Activated CD4-positive, alpha-beta T cell treated with anti-CD3 and anti-CD28 coated beads, Interleukin-2, amount 50 U/mL, for 16 hours (primary cell): ENCODE data around the gene CD40LG.
A peak's percentile ranks its signal among the peaks of the same experiment; 100 is the strongest.

Source experiments
- DNase-seq: peaks from one replicate; pipeline ENCODE4 v3.0.0-alpha.2; 2020

Gene CD40LG

DNA sequence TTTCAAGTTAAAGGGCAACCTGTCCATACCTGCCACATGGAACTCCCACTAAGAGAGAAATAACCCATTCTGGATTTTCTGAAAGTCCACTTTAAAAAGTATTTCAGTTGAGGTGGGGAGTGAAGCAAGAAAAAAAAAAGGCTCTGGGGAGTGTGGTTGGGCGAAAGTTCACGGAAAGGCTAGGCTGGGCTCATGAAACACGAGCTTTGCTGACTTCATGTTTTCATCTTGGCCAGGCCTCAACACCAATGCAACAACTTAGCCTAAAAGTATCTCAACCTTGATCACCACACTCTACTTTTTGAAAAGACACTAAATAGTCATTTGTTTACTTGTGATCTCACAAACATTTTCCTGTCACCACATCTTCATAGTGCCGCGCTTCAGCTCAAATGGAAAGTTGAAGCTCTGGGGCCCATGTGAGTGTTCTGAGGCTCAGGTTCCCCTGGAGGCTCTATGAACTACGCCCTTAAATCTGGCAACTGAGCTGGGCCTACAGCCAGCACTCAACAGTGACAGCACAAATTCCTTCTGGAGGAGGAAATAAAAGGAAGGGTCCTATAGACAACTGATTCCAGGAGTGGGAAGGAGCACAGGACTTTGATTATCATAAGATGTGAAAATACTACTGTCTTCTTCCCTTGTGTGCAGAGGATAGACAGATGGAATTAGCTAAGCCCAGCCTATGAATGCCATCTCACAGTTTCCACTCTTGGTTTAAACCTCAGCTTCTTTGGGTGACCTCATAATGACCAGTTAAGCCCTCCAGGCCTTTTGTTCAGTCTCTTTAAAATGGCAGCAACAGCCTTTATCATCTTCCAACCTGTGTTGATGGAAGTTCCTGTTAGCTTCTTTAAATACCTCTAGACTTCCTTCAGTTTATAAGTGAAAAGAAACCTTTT, 5.1 kb downstream of the CD40LG start:
- peak; percentile 74 for DNase-seq

DNA sequence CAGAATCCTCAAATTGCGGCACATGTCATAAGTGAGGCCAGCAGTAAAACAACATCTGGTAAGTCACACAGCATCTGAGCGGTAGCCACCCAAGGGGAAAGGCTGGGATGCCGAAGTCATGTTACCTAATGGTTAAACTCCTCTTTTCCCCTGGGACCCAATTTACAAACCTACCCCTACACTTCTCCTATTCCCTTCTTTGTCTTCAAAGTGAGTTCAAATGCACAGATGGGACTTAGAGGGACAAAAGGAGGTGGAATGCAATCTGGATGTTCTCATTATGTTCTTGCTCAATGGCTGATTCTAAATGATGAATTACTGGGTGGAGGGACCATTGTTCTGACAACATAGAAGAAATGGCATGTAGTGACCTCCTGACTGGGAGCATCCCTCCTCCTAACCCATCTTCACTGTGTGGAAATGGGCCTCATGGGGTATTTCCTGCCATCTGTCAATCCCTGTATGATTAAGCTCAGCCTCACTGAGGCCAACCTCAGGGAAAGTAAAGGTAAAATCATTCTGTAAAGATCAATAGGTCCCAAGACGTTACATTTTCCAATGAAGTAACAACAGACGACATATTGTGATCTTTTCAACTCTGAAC, 8.5 kb downstream of the CD40LG start:
- no peak for DNase-seq

DNA sequence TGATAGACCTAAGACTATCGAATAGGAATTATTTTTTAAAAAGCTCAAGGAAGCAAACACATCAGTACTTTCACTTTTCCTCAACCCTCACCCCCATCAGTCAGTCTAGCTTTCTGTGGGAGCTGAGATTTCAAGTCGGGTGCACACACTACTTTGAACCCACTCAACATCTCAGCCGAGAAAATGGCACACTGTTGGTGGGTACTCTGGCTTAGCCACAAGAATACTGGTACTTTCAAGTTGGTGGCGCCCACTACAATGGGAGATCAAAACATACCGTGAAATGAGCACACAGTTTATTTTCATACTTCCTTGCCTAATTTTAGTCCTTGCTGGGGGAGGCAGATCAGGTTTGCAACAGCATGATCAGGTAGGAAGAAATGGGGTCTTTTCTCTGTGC, 10.2 kb downstream of the CD40LG start:
- no peak for DNase-seq

DNA sequence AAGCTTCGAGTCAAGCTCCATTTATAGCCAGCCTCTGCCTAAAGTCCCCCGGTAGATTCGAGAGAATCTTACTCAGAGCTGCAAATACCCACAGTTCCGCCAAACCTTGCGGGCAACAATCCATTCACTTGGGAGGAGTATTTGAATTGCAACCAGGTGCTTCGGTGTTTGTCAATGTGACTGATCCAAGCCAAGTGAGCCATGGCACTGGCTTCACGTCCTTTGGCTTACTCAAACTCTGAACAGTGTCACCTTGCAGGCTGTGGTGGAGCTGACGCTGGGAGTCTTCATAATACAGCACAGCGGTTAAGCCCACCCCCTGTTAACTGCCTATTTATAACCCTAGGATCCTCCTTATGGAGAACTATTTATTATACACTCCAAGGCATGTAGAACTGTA, 11.2 kb downstream of the CD40LG start:
- DNase-seq: peak; percentile 62

DNA sequence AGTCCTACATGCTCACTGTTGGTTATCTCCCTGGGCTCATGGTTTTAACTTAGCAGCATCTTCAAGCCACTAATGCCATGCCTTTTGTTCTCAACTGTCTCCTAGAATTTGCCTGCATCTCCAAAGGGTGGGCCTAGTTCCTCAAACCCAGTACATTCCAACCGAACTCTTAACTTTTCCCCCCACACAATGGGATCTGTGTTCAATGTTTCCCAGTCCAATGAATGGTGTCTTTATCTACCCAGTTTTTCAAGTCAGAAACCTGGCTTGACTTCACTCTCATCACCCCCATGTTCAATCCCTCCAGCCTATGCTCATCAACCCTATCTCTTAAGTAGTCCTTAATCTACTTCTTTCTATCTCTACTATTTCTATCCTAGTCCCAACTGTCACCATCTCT, 12.9 kb downstream of the CD40LG start:
- DNase-seq: no peak

DNA sequence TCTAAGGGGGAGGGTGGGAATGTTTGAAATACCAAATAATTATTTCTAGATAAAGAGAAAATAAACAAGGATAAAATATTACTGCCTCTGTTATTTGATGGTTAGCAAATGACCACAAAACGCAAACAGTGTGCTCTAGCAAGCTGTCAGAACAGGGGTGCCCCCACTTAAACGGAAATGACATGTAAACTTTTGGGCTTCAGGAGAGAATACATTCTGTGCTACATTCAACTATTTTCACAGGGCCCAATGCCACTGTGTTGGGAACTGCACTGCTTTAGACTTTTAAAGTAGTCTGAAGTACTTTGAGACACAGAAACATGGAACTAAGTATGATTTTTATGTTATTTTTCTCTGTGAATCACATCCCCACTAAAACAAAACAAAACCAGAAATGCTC, 14.1 kb downstream of the CD40LG start:
- DNase-seq: no peak

DNA sequence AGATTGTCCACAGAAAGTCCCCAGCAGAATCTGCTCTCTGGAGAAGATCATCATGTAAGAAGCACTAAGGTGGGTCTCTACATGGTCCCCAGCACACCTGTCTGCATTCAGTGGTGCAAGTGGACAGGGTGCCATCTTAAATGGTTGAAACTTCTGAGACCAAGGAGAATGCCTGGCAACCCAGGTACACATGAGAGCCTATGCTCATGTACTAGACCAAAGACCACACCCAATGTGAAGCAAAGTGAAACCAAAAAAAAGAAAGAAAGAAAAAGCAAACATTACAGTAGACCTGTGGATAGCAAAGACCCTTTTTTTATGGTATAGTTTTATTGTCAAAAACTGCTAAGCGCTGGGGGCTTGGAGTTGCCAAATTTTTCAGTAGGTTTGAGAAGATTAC, 15.0 kb downstream of the CD40LG start:
- no peak for DNase-seq

DNA sequence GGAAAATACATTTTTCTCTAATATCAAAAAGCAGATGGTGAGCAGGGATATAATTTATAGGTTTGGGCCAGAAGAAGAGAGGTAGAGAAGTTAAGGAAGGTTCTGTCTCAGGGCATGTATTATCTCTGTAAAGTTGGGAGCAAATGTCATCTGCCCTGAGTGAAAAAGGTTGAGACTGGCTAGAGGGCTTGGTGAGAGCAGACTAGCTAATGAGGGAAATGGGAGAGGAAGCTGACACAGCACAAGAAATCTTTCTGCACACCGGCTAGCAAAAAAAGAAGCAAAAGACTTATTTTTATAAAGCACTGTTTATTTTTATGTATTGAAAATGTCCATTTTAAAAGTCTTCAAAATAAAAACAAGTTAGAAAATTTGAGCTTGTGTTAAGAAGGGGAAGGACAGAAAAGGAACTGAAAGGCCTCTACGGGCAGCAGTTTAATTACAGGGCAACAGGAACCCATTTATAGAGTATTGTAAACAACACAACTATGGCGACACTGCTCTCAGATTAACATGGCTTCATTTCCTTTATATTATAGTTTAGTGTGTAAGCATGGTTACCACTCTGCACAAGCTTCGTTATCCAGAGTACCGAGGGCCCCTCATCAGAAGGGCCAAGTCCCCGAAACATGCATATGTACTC, 17.4 kb downstream of the CD40LG start:
- no peak for DNase-seq

DNA sequence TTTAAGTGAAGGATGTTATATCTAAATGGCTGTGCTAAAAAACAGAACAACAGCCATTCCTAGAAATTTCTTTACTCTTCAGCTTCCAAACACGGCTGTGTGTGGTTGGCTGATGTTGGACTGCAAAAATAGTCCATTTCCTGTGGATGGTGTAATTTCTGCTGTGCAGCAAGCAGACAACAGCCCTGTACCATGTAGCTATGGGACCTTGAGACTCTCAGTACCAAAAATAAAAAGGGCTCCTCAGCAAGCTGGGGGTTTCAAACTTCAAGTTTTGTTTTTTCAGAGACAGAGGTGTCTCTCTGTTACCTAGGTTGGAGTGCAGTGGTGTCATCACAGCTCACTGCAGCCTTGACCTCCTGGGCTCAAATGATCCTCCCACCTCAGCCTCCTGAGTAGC, 18.1 kb downstream of the CD40LG start:
- no peak for DNase-seq

DNA sequence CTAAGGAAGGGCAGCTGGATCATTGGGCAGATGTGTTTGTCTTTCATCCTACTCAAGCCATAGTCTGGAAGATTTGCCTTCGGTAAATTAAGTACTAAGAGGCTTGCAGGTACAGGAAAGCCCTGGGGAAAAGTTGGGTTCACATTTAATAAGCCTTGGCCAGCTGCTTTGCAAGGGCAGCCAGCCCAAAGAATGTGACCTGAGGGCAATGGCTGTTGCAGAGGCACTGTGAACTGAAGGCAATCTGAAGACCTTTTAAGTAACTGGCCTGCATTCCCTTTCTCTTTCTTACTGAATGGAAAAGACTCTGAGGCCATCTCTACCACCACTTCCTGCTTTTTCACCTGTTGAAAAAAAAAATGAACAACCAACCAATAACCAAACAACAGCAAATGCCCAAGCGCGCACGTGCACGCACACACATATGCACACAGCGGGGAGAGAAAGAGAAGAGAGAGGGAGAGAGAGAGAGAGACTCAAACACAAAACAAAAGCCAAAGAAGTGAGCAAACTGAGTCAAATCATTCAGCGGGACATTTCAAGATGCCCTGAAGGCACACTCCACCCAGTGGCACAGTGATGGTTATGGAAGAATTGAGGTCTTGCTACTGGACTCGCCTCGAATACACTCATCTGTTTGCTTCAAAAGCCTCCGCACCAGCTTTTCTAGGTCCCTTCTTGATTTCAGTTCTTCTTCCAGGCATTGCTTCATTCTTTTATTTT, 19.6 kb downstream of the CD40LG start:
- no peak for DNase-seq

DNA sequence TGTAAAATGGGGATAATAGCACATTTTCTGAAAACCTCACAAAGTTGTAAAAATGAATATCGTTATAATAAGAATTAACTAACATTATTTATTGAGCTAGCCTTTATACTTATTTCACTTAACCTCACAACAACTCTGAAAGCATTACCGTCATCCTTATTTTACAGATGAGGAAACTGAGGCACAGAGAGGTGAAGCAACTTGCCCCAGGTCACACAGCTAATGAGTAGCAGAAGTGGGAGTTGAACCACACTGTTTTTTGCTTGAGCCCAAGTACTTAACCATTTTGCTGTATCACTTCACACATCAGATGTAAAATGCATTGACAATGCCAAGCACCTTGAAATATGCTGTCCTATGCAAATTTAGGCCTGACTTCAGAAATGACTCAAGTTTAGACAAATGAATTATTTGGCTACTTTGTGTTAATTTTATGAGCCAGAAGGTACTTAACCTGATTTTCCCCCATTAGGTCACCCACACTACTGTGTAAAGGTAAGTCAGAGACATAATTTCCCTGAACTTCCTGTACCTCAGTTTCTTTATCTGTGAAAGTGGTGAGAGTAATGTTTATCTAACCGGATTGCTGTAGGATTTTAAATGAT, 23.1 kb downstream of the CD40LG start:
- DNase-seq: no peak

DNA sequence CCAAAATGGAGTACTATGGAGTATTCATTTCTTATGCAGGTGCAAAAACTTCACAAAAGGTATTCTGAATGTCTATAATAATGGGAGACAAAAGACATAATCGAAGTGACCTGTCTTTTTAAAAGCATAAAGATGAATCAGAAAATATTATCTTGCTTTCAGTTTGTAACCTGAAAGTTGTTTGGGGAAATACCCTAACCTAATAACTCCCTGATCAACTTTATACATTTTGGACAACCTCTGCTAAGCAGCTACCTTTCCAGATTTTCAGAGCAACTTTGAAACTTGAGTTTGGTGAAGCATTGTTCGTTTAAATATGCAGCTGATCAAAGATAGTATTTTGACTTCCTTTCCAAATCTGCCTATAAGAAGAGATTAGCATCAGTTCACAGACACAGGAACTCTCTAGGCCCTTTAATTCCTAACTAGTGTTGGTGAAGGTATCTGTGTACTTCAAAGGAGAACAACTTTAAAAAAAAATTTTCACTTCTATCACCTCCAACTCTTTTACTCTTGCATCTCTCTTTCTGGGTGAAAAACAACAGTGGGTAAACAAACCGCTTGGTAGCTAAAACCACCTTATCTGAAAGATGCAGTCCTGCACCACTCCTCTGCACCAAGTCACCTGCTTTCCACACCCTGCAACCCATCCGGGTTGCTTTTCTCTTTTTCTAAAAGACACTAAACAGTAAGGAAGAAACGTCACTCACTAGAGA, 26.5 kb downstream of the CD40LG start:
- DNase-seq: no peak

DNA sequence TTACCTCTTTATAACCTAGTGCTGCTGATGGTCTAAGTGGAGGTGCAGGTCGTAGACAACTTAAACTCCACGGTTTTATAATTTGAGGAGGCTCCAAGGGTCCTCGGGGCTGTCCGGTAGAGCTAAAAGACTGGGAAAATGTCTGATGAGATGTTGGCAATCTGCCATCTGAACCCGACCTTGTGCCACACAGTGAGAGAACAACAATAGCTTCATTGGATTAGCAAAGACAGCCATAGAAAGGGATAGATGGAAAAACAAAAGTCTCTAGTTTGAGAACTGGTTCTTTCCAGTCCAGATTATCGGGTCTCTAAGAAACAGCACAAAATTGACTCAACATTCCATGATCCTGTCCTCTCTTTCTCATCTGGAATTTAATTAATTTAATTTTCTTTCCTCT, 31.6 kb downstream of the CD40LG start:
- DNase-seq: no peak

DNA sequence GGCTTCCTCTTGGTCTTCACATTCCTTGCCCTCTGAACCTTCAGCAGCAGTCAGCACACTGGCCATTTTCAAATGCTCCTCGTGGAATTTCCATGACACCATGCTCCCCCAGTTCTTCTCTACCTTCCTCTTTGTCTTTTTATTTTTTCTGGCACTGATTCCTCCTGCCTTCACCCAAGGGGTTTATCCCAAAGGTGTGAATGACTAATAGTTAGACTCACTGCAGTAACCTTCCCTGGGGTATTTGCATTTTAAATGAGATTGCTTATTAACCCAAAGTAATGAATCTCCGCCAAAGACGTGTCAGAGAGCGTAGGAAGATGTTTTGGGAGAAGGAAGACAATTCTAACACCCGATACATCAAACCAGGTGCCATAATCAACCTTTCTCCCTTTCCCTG, 36.2 kb downstream of the CD40LG start:
- no peak for DNase-seq

DNA sequence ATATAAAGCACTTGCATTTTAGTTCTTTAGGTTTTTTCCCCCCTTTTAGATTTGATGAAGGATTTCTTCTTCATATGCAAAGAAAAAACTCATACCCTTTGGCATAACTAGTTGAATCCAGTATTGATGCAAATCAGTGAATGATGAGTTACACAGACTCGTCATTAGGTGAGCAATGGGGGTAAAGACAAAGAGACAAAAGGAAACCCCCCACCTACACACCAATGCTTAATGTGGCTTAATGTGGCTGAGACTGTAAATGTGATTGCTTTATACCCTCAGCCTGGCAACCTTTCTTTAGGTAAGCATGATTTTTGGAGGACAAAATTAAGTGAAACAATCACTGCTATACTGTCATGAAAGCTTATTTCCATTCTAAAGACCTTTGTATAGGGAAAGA, 39.5 kb downstream of the CD40LG start:
- DNase-seq: no peak

DNA sequence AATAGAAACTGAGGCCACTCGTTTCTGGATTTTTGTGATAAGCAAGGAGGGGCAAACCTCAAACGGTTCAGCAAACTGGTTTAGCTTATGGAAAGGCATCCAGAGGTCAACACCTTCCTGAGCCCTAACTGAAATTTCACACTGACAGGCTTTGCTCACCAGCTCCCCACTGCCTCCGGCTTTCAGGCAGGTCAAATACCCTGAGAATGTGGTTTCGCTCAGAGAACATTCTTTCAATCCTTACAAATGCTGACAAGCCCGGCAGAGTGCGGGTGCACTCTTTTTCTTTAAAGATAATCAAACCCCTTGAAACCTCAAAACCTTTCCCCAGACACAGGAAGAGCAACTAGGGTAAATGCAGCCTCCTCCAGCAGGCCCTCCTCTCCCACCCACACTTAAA, 41.5 kb downstream of the CD40LG start:
- DNase-seq: peak; percentile 56

DNA sequence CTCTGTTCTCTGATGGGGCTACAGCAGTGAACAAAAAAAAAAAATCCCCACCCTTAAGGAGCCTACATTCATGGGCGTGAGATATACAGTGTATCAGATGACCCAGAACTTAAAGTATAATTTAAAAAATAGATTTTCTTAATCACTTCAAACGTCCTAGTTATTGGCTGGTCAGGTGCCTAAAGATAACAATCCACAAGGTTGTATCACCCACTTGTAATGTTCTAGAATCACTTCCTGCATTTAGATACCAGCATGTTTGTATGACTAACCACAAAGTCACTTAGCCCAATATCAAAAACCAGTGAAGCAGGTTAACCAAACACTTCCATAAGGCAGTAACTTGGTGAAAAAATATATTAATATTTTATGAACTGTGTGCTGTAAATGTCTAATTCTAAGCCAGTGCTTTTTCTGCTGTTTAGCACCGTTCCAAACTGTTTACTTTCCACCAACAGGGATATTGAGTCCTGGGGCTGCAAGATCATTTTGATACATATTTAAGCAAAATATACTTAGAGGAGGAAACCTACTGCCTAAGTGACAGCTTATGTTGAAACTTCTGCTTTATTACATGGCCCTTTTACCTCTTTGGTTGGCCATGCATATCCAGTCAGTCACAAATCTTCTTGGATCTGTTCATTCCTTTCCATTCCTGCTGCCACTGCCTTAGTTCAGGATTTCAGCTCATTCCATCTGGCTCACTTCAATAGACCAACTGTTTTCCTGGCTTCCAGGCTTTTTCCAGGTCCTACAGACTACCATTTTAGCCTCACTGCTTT, 43.3 kb downstream of the CD40LG start:
- DNase-seq: no peak

DNA sequence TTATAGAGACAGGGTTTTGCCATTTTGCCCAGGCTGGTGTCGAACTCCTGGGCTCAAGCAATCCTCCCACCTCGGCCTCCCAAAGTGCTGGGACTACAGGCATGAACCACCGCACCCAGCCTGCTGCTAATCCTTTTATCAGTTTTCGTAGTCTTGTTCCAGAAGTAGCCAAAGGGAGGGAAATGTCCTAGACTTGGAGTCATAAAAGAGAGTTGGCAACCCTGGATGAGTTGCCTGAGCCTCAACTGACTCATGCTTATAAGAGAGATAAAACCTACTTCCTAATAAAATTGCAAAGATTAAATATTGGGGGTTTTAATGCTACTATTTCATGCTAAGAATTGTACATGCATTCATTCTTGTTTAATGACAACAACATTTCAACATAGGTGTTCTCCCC, 44.3 kb downstream of the CD40LG start:
- no peak for DNase-seq

DNA sequence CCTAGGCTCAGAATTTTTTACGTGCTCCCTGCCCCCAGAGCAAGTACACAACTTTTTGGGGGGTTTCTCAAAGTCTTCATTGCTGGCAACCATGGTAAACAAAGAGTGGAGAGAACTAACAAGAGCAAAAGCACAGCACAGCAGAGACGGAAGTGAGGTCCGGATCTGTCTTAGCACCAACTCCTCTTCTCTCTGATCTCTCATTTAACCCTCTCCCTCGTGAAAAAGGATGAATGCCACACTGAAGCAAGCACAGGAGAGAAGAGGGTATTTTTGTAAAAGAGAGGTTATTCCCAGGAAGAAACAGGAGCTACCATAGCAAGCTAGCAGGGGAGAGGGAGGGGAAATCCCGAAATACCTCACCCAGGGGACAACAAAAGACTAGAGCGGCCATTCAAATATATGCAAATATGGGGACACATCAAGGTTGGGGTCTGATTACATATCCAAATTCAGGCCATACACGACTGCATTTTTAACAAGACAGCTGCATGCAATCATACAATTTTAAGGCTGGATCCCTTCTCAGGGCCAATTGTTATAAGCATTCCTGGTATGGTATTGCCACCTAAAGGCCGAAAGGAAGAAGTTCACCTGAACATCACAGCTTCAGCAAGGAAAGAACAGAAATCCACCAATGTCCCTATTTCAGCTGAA, 46.6 kb downstream of the CD40LG start:
- peak; percentile 77 for DNase-seq

DNA sequence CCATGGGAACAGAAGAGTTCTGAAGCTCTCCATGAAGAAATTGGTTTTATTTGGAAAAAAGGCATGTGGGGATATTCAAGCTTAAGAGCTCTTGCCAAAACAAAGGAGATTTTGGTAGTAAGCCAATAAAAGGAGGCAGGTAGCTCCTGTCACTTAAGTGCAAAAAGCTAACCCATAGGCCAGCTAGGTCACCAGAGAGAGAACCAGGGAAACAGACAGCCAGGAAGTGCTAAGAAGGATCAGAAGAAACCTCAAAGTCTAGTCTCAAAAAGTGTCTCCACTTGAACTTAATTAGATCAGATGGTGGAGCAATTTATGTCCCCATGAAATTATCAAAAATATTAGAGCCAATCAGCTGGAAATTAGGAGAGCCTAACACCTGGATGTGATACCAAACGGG, 49.2 kb downstream of the CD40LG start:
- DNase-seq: no peak

DNA sequence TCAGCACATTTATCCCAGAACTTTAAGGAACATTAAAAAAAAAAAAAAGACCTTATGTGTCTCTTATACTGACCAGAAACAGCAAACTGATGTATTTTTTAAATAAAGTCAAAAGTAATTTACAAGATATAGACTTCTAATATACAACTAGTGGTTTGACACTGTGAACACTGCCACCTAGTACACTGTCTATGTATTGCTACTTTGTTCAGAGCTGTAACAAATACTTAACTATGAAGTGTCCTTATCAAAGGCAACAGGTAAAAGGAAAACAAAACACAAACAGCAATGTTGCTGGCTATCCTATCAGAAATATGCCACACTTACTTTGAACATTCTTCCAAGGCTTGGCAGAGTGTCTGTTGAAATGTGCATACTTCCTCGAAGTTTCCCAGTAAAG, 60.4 kb downstream of the CD40LG start:
- no peak for DNase-seq
